LNCAP (cell line): ENCODE results near the gene CCDC154.
A peak's percentile ranks its signal among the peaks of the same experiment; 100 is the strongest.

Source experiments
- CTCF ChIP-seq: fragments of 450-650 bp; IDR thresholded peaks from 2 replicates; pipeline ENCODE4 v1.5.1; 2017; ENCODE audit warnings: mild to moderate bottlenecking

Gene CCDC154

GRCh38 chr16:1430759-1431496, 13.4 kb downstream of the CCDC154 start, which contains the start of gene PERCC1:
Gene PERCC1, plus strand, starts transcription at chr16:1431078. Its CDS starts 1,516 bp downstream, at chr16:1432594.
- peak; percentile 25; the same call in 1 of the 2 replicates for TF ChIP-seq CTCF

GRCh38 chr16:1430214-1430758, 14.1 kb downstream of the CCDC154 start:
- no peak for TF ChIP-seq CTCF

- TF ChIP-seq CTCF, result no peak
Observed at GRCh38 chr16:1429631-1430030, 14.7 kb downstream of the CCDC154 start.

- TF ChIP-seq CTCF, result no peak
Observed at GRCh38 chr16:1429012-1429411, 15.3 kb downstream of the CCDC154 start.

GRCh38 chr16:1428511-1428910, 15.8 kb downstream of the CCDC154 start:
- no peak for TF ChIP-seq CTCF

- TF ChIP-seq CTCF, result no peak
Observed at GRCh38 chr16:1427473-1428461, 16.6 kb downstream of the CCDC154 start.

- TF ChIP-seq CTCF, result no peak
Observed at GRCh38 chr16:1426734-1427471, 17.5 kb downstream of the CCDC154 start.
